Measurements from ENCODE around the gene ROCK2. TPM values are rescaled to one million over a fixed set of nuclear protein-coding genes. Genes with fewer than 3 reads are reported as not detected.

The ROCK2 gene
- total RNA-seq, 1 experiment from 2014 or later, result 21.9 TPM

- no peak for DNase-seq (ENCODE audit: low read depth, low spot score)
- in situ Hi-C loops (cut with HindIII; ENCODE audit: low pct_unique_long_range_greater_than_20kb, low sequenced_read_pairs), result no loop called here
These were observed 184.8 kb downstream of the ROCK2 start for GRCh38 chr2:11159574-11160170.

GRCh38 chr2:11158916-11159573, 185.4 kb downstream of the ROCK2 start:
- DNase-seq (ENCODE audit: low read depth, low spot score), result no peak
- in situ Hi-C loops (cut with HindIII; ENCODE audit: low pct_unique_long_range_greater_than_20kb, low sequenced_read_pairs), result no loop called here

- DNase-seq (ENCODE audit: low read depth, low spot score), result no peak
- in situ Hi-C loops (cut with HindIII; ENCODE audit: low pct_unique_long_range_greater_than_20kb, low sequenced_read_pairs), result no loop called here
These were observed 186.7 kb downstream of the ROCK2 start for GRCh38 chr2:11157731-11158130.

GRCh38 chr2:11157296-11157695, 187.1 kb downstream of the ROCK2 start:
- in situ Hi-C loops (cut with HindIII; ENCODE audit: low pct_unique_long_range_greater_than_20kb, low sequenced_read_pairs), result no loop called here
- DNase-seq (ENCODE audit: low read depth, low spot score), result no peak

- no peak for DNase-seq (ENCODE audit: low read depth, low spot score)
- in situ Hi-C loops (cut with HindIII; ENCODE audit: low pct_unique_long_range_greater_than_20kb, low sequenced_read_pairs), result no loop called here
These were observed 187.9 kb downstream of the ROCK2 start for GRCh38 chr2:11156396-11157075.

GRCh38 chr2:11155381-11156035, 188.9 kb downstream of the ROCK2 start, which contains the start of gene SLC66A3:
Gene SLC66A3 (plus strand): TSS chr2:11155467. CDS start chr2:11155547, 80 bp downstream.
- no peak for DNase-seq (ENCODE audit: low read depth, low spot score)
- in situ Hi-C loops (cut with HindIII; ENCODE audit: low pct_unique_long_range_greater_than_20kb, low sequenced_read_pairs), result no loop called here

GRCh38 chr2:11154923-11155380, 189.5 kb downstream of the ROCK2 start:
- in situ Hi-C loops (cut with HindIII; ENCODE audit: low pct_unique_long_range_greater_than_20kb, low sequenced_read_pairs), result no loop called here
- DNase-seq (ENCODE audit: low read depth, low spot score), result peak; percentile 97

- no peak for DNase-seq (ENCODE audit: low read depth, low spot score)
- in situ Hi-C loops (cut with HindIII; ENCODE audit: low pct_unique_long_range_greater_than_20kb, low sequenced_read_pairs), result no loop called here
These were observed 190.2 kb downstream of the ROCK2 start for GRCh38 chr2:11154016-11154922.

GRCh38 chr2:11152591-11152990, 191.8 kb downstream of the ROCK2 start:
- in situ Hi-C loops (cut with HindIII; ENCODE audit: low pct_unique_long_range_greater_than_20kb, low sequenced_read_pairs), result no loop called here
- no peak for DNase-seq (ENCODE audit: low read depth, low spot score)

GRCh38 chr2:11147263-11147662, 197.2 kb downstream of the ROCK2 start:
- in situ Hi-C loops (cut with HindIII; ENCODE audit: low pct_unique_long_range_greater_than_20kb, low sequenced_read_pairs), result no loop called here
- DNase-seq (ENCODE audit: low read depth, low spot score), result no peak

- no peak for DNase-seq (ENCODE audit: low read depth, low spot score)
- in situ Hi-C loops (cut with HindIII; ENCODE audit: low pct_unique_long_range_greater_than_20kb, low sequenced_read_pairs), result no loop called here
These were observed 198.4 kb downstream of the ROCK2 start for GRCh38 chr2:11146076-11146475.

GRCh38 chr2:11145350-11145749, 199.1 kb downstream of the ROCK2 start:
- DNase-seq (ENCODE audit: low read depth, low spot score), result peak; percentile 22
- in situ Hi-C loops (cut with HindIII; ENCODE audit: low pct_unique_long_range_greater_than_20kb, low sequenced_read_pairs), result no loop called here

GRCh38 chr2:11144738-11145079, 199.7 kb downstream of the ROCK2 start:
- DNase-seq (ENCODE audit: low read depth, low spot score), result no peak
- in situ Hi-C loops (cut with HindIII; ENCODE audit: low pct_unique_long_range_greater_than_20kb, low sequenced_read_pairs), result no loop called here

GRCh38 chr2:11144077-11144737, 200.2 kb downstream of the ROCK2 start:
- in situ Hi-C loops (cut with HindIII; ENCODE audit: low pct_unique_long_range_greater_than_20kb, low sequenced_read_pairs), result no loop called here

GRCh38 chr2:11142987-11143386, 201.4 kb downstream of the ROCK2 start:
- in situ Hi-C loops (cut with HindIII; ENCODE audit: low pct_unique_long_range_greater_than_20kb, low sequenced_read_pairs), result no loop called here
- DNase-seq (ENCODE audit: low read depth, low spot score), result no peak

More at GRCh38 chr2:11144077-11144737, 200.2 kb downstream of the ROCK2 start:
- DNase-seq (ENCODE audit: low read depth, low spot score), result no peak

GRCh38 chr2:11142330-11142729, 202.1 kb downstream of the ROCK2 start:
- no peak for DNase-seq (ENCODE audit: low read depth, low spot score)
- in situ Hi-C loops (cut with HindIII; ENCODE audit: low pct_unique_long_range_greater_than_20kb, low sequenced_read_pairs), result no loop called here

GRCh38 chr2:11141319-11141718, 203.1 kb downstream of the ROCK2 start:
- in situ Hi-C loops (cut with HindIII; ENCODE audit: low pct_unique_long_range_greater_than_20kb, low sequenced_read_pairs), result no loop called here
- DNase-seq (ENCODE audit: low read depth, low spot score), result no peak

Measured in SK-MEL-5 (cell line).